Activated CD4-positive, alpha-beta T cell treated with anti-CD3 and anti-CD28 coated beads, Interleukin-2, amount 10 ng/mL, durations not matched to agents 24 days and 14 days (primary cell): ENCODE measurements around the gene PRKN. TPM values are rescaled to one million over a fixed set of nuclear protein-coding genes. Genes with fewer than 3 reads are reported as not detected.

Experiments used
- DNase-seq: peaks from one replicate; pipeline ENCODE4 v3.0.0; 2022
- H3K27ac Mint-ChIP-seq: one replicate; pipeline ENCODE4 v1.8.0; 2022; ENCODE audit warnings: mild to moderate bottlenecking, mixed read lengths
- H3K27me3 Mint-ChIP-seq: one replicate; pipeline ENCODE4 v1.8.0; 2022; ENCODE audit warnings: mixed read lengths
- H3K36me3 Mint-ChIP-seq: one replicate; pipeline ENCODE4 v1.8.0; 2022; ENCODE audit warnings: low read depth, mild to moderate bottlenecking, mixed read lengths
- H3K4me1 Mint-ChIP-seq: one replicate; pipeline ENCODE4 v1.8.0; 2021; ENCODE audit warnings: mixed read lengths
- H3K4me3 Mint-ChIP-seq: one replicate; pipeline ENCODE4 v1.8.0; 2022; ENCODE audit warnings: mild to moderate bottlenecking, moderate library complexity, mixed read lengths
- H3K9me3 Mint-ChIP-seq: one replicate; pipeline ENCODE4 v1.8.0; 2021; ENCODE audit warnings: mixed read lengths
- intact Hi-C: fragments of 100-400 bp; cut with micrococcal nuclease; formaldehyde crosslinking; loops from one replicate; pipeline ENCODE4 v1.15.1; 2023
- total RNA-seq: library from RNA; stranded (reverse); gene quantifications from 2 replicates; pipeline ENCODE4 v1.2.3, GENCODE V29; 2022

The PRKN gene
- total RNA-seq: not detected in 2 replicates

GRCh38 chr6:162727322-162728182 is at the start of gene PRKN, which contains the start of gene PACRG:
PRKN (minus strand) TSS chr6:162727766.
PACRG (plus strand) TSS chr6:162727974.
- peaks cover 3% of the 10 kb centered on the region for H3K27me3 Mint-ChIP-seq
- no peaks in the 10 kb centered on the region for H3K36me3 Mint-ChIP-seq
- H3K9me3 Mint-ChIP-seq: no peaks in the 10 kb centered on the region
- DNase-seq: peak; percentile 99
- H3K4me1 Mint-ChIP-seq: peaks cover 6% of the 10 kb centered on the region
- intact Hi-C loops: loop anchor here (5.0 kb wide), 2 partner anchors 1455 to 1735 kb away; partner anchors contain the start of genes AGPAT4 and MAP3K4
- H3K27ac Mint-ChIP-seq: peak within 1 kb of the TSS; percentile 91
- H3K4me3 Mint-ChIP-seq: peak within 1 kb of the TSS; percentile 92

- H3K27ac Mint-ChIP-seq: no peak overlapping the region
- H3K4me1 Mint-ChIP-seq: no peaks in the 10 kb centered on the region
- H3K27me3 Mint-ChIP-seq: no peaks in the 10 kb centered on the region
- H3K36me3 Mint-ChIP-seq: no peaks in the 10 kb centered on the region
- peaks cover 4% of the 10 kb centered on the region for H3K9me3 Mint-ChIP-seq
- no peak for DNase-seq
- no peak overlapping the region for H3K4me3 Mint-ChIP-seq
- intact Hi-C loops: no loop called here
These were observed 49.5 kb upstream of the PRKN start for GRCh38 chr6:162777091-162777490.

GRCh38 chr6:162773996-162774395 is 46.4 kb upstream of the PRKN start:
- no peaks in the 10 kb centered on the region for H3K27me3 Mint-ChIP-seq
- H3K4me3 Mint-ChIP-seq: no peak overlapping the region
- no peaks in the 10 kb centered on the region for H3K36me3 Mint-ChIP-seq
- H3K4me1 Mint-ChIP-seq: no peaks in the 10 kb centered on the region
- DNase-seq: no peak
- intact Hi-C loops: no loop called here
- H3K9me3 Mint-ChIP-seq: no peaks in the 10 kb centered on the region
- no peak overlapping the region for H3K27ac Mint-ChIP-seq

GRCh38 chr6:162772466-162772865 is 44.9 kb upstream of the PRKN start:
- no peak for DNase-seq
- intact Hi-C loops: no loop called here
- no peaks in the 10 kb centered on the region for H3K9me3 Mint-ChIP-seq

GRCh38 chr6:162770955-162771354 is 43.4 kb upstream of the PRKN start:
- no peaks in the 10 kb centered on the region for H3K4me1 Mint-ChIP-seq
- no peak for DNase-seq
- H3K36me3 Mint-ChIP-seq: no peaks in the 10 kb centered on the region
- H3K9me3 Mint-ChIP-seq: no peaks in the 10 kb centered on the region
- no peak overlapping the region for H3K4me3 Mint-ChIP-seq
- intact Hi-C loops: no loop called here
- H3K27ac Mint-ChIP-seq: no peak overlapping the region
- H3K27me3 Mint-ChIP-seq: no peaks in the 10 kb centered on the region

More at GRCh38 chr6:162772466-162772865, 44.9 kb upstream of the PRKN start:
- Mint-ChIP-seq H3K4me1 (no peaks in the 10 kb centered on the region), H3K27me3 (no peaks in the 10 kb centered on the region), H3K27ac (no peak overlapping the region), H3K36me3 (no peaks in the 10 kb centered on the region), H3K4me3 (no peak overlapping the region)

GRCh38 chr6:162770136-162770535 is 42.6 kb upstream of the PRKN start:
- Mint-ChIP-seq H3K27ac (no peak overlapping the region), H3K36me3 (no peaks in the 10 kb centered on the region), H3K27me3 (no peaks in the 10 kb centered on the region), H3K4me3 (no peak overlapping the region), H3K9me3 (no peaks in the 10 kb centered on the region), H3K4me1 (no peaks in the 10 kb centered on the region)
- intact Hi-C loops: no loop called here
- no peak for DNase-seq

GRCh38 chr6:162753775-162754174 is 26.2 kb upstream of the PRKN start:
- Mint-ChIP-seq H3K4me1 (no peaks in the 10 kb centered on the region), H3K9me3 (no peaks in the 10 kb centered on the region), H3K4me3 (no peak overlapping the region), H3K36me3 (no peaks in the 10 kb centered on the region), H3K27ac (no peak overlapping the region), H3K27me3 (no peaks in the 10 kb centered on the region)
- DNase-seq: no peak
- intact Hi-C loops: no loop called here

GRCh38 chr6:162751211-162751859 is 23.8 kb upstream of the PRKN start:
- no peak overlapping the region for H3K27ac Mint-ChIP-seq
- H3K9me3 Mint-ChIP-seq: no peaks in the 10 kb centered on the region
- intact Hi-C loops: no loop called here
- H3K4me3 Mint-ChIP-seq: no peak overlapping the region
- no peak for DNase-seq
- no peaks in the 10 kb centered on the region for H3K36me3 Mint-ChIP-seq
- H3K27me3 Mint-ChIP-seq: no peaks in the 10 kb centered on the region
- no peaks in the 10 kb centered on the region for H3K4me1 Mint-ChIP-seq

- H3K9me3 Mint-ChIP-seq: no peaks in the 10 kb centered on the region
- intact Hi-C loops: no loop called here
- H3K36me3 Mint-ChIP-seq: no peaks in the 10 kb centered on the region
- H3K27me3 Mint-ChIP-seq: no peaks in the 10 kb centered on the region
- H3K4me3 Mint-ChIP-seq: no peak overlapping the region
- no peak for DNase-seq
- H3K4me1 Mint-ChIP-seq: no peaks in the 10 kb centered on the region
- H3K27ac Mint-ChIP-seq: no peak overlapping the region
These were observed 23.2 kb upstream of the PRKN start for GRCh38 chr6:162750776-162751175.

GRCh38 chr6:162736961-162737360 is 9.4 kb upstream of the PRKN start:
- Mint-ChIP-seq H3K27me3 (no peaks in the 10 kb centered on the region), H3K4me3 (no peak overlapping the region), H3K36me3 (no peaks in the 10 kb centered on the region), H3K4me1 (peaks cover 5% of the 10 kb centered on the region), H3K27ac (no peak overlapping the region), H3K9me3 (no peaks in the 10 kb centered on the region)
- DNase-seq: no peak
- intact Hi-C loops: loop anchor here (10.0 kb wide), 1 partner anchor 1342 kb away; no protein-coding TSS in a partner anchor

- no peak overlapping the region for H3K4me3 Mint-ChIP-seq
- peaks cover 5% of the 10 kb centered on the region for H3K4me1 Mint-ChIP-seq
- intact Hi-C loops: loop anchor here (10.0 kb wide), 1 partner anchor 1339 kb away; no protein-coding TSS in a partner anchor
- H3K27me3 Mint-ChIP-seq: no peaks in the 10 kb centered on the region
- no peak overlapping the region for H3K27ac Mint-ChIP-seq
- DNase-seq: peak; percentile 57
- H3K9me3 Mint-ChIP-seq: no peaks in the 10 kb centered on the region
- H3K36me3 Mint-ChIP-seq: no peaks in the 10 kb centered on the region
These were observed 5.9 kb upstream of the PRKN start for GRCh38 chr6:162733489-162733888.

GRCh38 chr6:162730502-162730901 is 2.9 kb upstream of the PRKN start:
- DNase-seq: no peak
- H3K27me3 Mint-ChIP-seq: peaks cover 3% of the 10 kb centered on the region
- H3K4me3 Mint-ChIP-seq: no peak overlapping the region
- no peaks in the 10 kb centered on the region for H3K36me3 Mint-ChIP-seq
- H3K9me3 Mint-ChIP-seq: no peaks in the 10 kb centered on the region
- peaks cover 11% of the 10 kb centered on the region for H3K4me1 Mint-ChIP-seq
- intact Hi-C loops: loop anchor here (10.0 kb wide), 1 partner anchor 1336 kb away; no protein-coding TSS in a partner anchor
- no peak overlapping the region for H3K27ac Mint-ChIP-seq

- Mint-ChIP-seq H3K9me3 (no peaks in the 10 kb centered on the region), H3K4me3 (no peak overlapping the region), H3K36me3 (no peaks in the 10 kb centered on the region), H3K27me3 (peaks cover 3% of the 10 kb centered on the region), H3K4me1 (peaks cover 9% of the 10 kb centered on the region), H3K27ac (no peak overlapping the region)
- intact Hi-C loops: loop anchor here (5.0 kb wide), 2 partner anchors 1456 to 1736 kb away; partner anchors contain the start of genes AGPAT4 and MAP3K4
- no peak for DNase-seq
These were observed 1.1 kb upstream of the PRKN start for GRCh38 chr6:162728706-162729105.

- Mint-ChIP-seq H3K27ac (peak overlapping the region; percentile 83), H3K36me3 (no peaks in the 10 kb centered on the region), H3K4me1 (peaks cover 6% of the 10 kb centered on the region), H3K4me3 (peak overlapping the region; percentile 92), H3K9me3 (no peaks in the 10 kb centered on the region), H3K27me3 (peaks cover 3% of the 10 kb centered on the region)
- intact Hi-C loops: loop anchor here (5.0 kb wide), 2 partner anchors 1456 to 1736 kb away; partner anchors contain the start of genes AGPAT4 and MAP3K4
- DNase-seq: no peak
These were observed 631 bp upstream of the PRKN start for GRCh38 chr6:162728197-162728596.
